Type B pancreatic cell (in vitro differentiated cells): Measurements from ENCODE around the gene VWC2L. TPM values are rescaled to one million over a fixed set of nuclear protein-coding genes. Genes with fewer than 3 reads are reported as not detected.

Experiments
- DNase-seq: peaks from one replicate; pipeline ENCODE4 v3.0.0; 2021; ENCODE audit warnings: mixed read lengths; ENCODE audit not compliant: unreplicated experiment; ENCODE audit errors: extremely low spot score
- H3K27ac Mint-ChIP-seq: 2 replicates; pipeline ENCODE4 v1.8.0; 2021; ENCODE audit warnings: mild to moderate bottlenecking, mixed read lengths
- H3K27me3 Mint-ChIP-seq: 2 replicates; pipeline ENCODE4 v1.8.0; 2021; ENCODE audit warnings: mixed read lengths
- H3K36me3 Mint-ChIP-seq: 2 replicates; pipeline ENCODE4 v1.8.0; 2021; ENCODE audit warnings: mixed read lengths
- H3K4me1 Mint-ChIP-seq: one replicate; pipeline ENCODE4 v1.8.0; 2021; ENCODE audit warnings: mixed read lengths; ENCODE audit not compliant: unreplicated experiment
- H3K4me3 Mint-ChIP-seq: 2 replicates; pipeline ENCODE4 v1.8.0; 2021; ENCODE audit warnings: mild to moderate bottlenecking, mixed read lengths
- H3K9me3 Mint-ChIP-seq: 2 replicates; pipeline ENCODE4 v1.8.0; 2021; ENCODE audit warnings: mixed read lengths
- CTCF ChIP-seq: fragments of 200-600 bp; sonication (generic); conservative IDR thresholded peaks from 2 replicates; pipeline ENCODE4 v1.5.0; 2021; ENCODE audit warnings: antibody characterized with exemption, mild to moderate bottlenecking
- total RNA-seq: library from RNA; stranded (reverse); gene quantifications from 2 replicates; pipeline ENCODE4 v1.2.1, GENCODE V29; 2021; ENCODE audit warnings: low replicate concordance

The VWC2L gene
- total RNA-seq, 1 donor from 2014 or later: 0.17 TPM

GRCh38 chr2:214519258-214519818 lies 108.5 kb downstream of the VWC2L start:
- no peak for TF ChIP-seq CTCF
- Mint-ChIP-seq H3K4me3 (no peak overlapping the region), H3K9me3 (peaks cover 4% of the 10 kb centered on the region), H3K36me3 (no peaks in the 10 kb centered on the region), H3K4me1 (no peaks in the 10 kb centered on the region), H3K27me3 (no peaks in the 10 kb centered on the region), H3K27ac (no peak overlapping the region)
- DNase-seq: no peak

GRCh38 chr2:214529021-214529420 lies 118.2 kb downstream of the VWC2L start:
- H3K4me1 Mint-ChIP-seq: no peaks in the 10 kb centered on the region
- no peak for TF ChIP-seq CTCF
- no peaks in the 10 kb centered on the region for H3K36me3 Mint-ChIP-seq
- H3K27me3 Mint-ChIP-seq: no peaks in the 10 kb centered on the region
- H3K4me3 Mint-ChIP-seq: no peak overlapping the region
- H3K9me3 Mint-ChIP-seq: no peaks in the 10 kb centered on the region
- no peak for DNase-seq
- H3K27ac Mint-ChIP-seq: no peak overlapping the region

DNA sequence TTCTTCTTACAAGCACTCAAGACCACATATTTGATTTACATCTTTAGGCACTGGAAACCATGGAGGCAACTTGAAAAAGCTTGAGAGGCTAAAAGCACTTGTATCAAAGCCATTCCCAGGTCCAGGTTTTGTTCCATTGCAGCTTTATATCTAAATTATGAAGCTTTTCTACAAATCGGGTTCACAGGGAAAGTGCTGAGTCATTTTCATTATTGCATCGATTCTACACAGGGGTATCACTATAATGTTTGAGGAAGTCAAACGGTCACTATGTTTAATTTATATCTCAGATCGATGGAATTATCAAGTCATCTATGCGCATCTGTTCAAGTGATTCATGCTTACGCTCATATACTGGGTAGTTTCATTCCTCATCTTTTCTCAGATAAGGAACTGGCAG lies 118.7 kb downstream of the VWC2L start:
- H3K27me3 Mint-ChIP-seq: no peaks in the 10 kb centered on the region
- H3K9me3 Mint-ChIP-seq: no peaks in the 10 kb centered on the region
- TF ChIP-seq CTCF: no peak
- no peak overlapping the region for H3K27ac Mint-ChIP-seq
- no peaks in the 10 kb centered on the region for H3K36me3 Mint-ChIP-seq
- no peak for DNase-seq
- no peak overlapping the region for H3K4me3 Mint-ChIP-seq
- H3K4me1 Mint-ChIP-seq: no peaks in the 10 kb centered on the region

DNA sequence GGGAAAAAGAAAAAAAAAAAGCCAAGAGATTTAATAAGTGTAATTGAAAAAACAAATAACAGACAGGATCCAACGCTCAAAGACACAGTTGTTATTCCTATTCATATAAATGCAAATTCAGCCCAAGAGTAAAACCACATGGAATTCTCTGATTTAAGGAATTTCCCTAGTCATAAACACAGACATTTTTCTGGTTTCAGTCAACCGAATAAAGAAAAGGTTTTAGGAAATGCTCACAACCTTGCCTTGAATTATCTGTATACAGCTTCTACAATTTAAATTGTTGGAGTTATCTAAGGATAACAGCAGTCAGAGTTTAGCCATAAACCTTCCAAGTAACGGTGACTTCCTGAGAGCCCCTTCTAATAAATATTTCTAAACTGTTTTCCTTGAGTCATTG lies 122.7 kb downstream of the VWC2L start:
- DNase-seq: no peak
- TF ChIP-seq CTCF: no peak
- H3K36me3 Mint-ChIP-seq: no peaks in the 10 kb centered on the region
- no peaks in the 10 kb centered on the region for H3K9me3 Mint-ChIP-seq
- H3K27me3 Mint-ChIP-seq: no peaks in the 10 kb centered on the region
- H3K4me3 Mint-ChIP-seq: no peak overlapping the region
- no peaks in the 10 kb centered on the region for H3K4me1 Mint-ChIP-seq
- no peak overlapping the region for H3K27ac Mint-ChIP-seq

GRCh38 chr2:214536625-214537024 lies 125.8 kb downstream of the VWC2L start:
- H3K27ac Mint-ChIP-seq: no peak overlapping the region
- DNase-seq: no peak
- H3K4me1 Mint-ChIP-seq: no peaks in the 10 kb centered on the region
- no peaks in the 10 kb centered on the region for H3K9me3 Mint-ChIP-seq
- no peaks in the 10 kb centered on the region for H3K27me3 Mint-ChIP-seq
- TF ChIP-seq CTCF: no peak
- H3K36me3 Mint-ChIP-seq: no peaks in the 10 kb centered on the region
- no peak overlapping the region for H3K4me3 Mint-ChIP-seq

- Mint-ChIP-seq H3K4me1 (no peaks in the 10 kb centered on the region), H3K9me3 (no peaks in the 10 kb centered on the region), H3K27ac (no peak overlapping the region), H3K4me3 (no peak overlapping the region), H3K36me3 (no peaks in the 10 kb centered on the region), H3K27me3 (no peaks in the 10 kb centered on the region)
- DNase-seq: no peak
- no peak for TF ChIP-seq CTCF
These were observed 127.1 kb downstream of the VWC2L start for GRCh38 chr2:214537929-214538328.
